Endothelial cell of umbilical vein (primary cell): ENCODE data around the gene UBE3B. TPM values are rescaled to one million over a fixed set of nuclear protein-coding genes. Genes with fewer than 3 reads are reported as not detected.

Source experiments
- BruUV-seq: library from RNA; stranded (reverse); fragments of 400-500 nt; replicated peaks from 2 replicates; lab custom pipeline; 2021; lab: Mats Ljungman, UMichigan
- CTCF ChIA-PET: fragments of 300-600, 350-600 bp; sonication (Branson Sonifier 250); formaldehyde crosslinking; loops from one replicate; lab custom pipeline; 2021; ENCODE audit warnings: antibody characterized with exemption, inconsistent platforms; lab: Charles Lee
- POLR2A ChIA-PET: fragments of 300-600, 350-600 bp; sonication (Branson Sonifier 250); formaldehyde crosslinking; loops from one replicate; lab custom pipeline; 2021; ENCODE audit warnings: antibody characterized with exemption, inconsistent platforms; lab: Charles Lee
- DNase-seq: peaks from one replicate; pipeline ENCODE4 v3.0.0-alpha.2; 2011; ENCODE audit warnings: low read depth, low spot score
- FAIRE-seq: peaks from 2 replicates; lab custom pipeline; 2011; peaks lifted over from hg19 to GRCh38; lab: Jason Lieb, UNC
- H2AFZ ChIP-seq: 2 replicates; pipeline ENCODE4 v1.6.0; 2012; ENCODE audit warnings: low read depth, low read length, control low read depth, inconsistent platforms
- H3K27ac ChIP-seq: 2 replicates; pipeline ENCODE4 v1.5.1; 2011; ENCODE audit warnings: low read depth, mild to moderate bottlenecking, control low read depth, low read length, moderate library complexity; ENCODE audit not compliant: insufficient read depth
- H3K27me3 ChIP-seq, 2 experiments: 2 replicates each; pipeline versions ENCODE4 v1.6.0 to v1.6.1; 2011; ENCODE audit warnings: low read length in 2 of 2, mixed read lengths in 1 of 2; ENCODE audit not compliant: control insufficient read depth in 2 of 2, insufficient read depth in 2 of 2
- H3K36me3 ChIP-seq, 2 experiments: 2 replicates in 1 of 2; 3 replicates in 1 of 2; pipeline ENCODE4 v1.5.1; 2011; ENCODE audit warnings: low read length in 2 of 2, mild to moderate bottlenecking in 1 of 2, moderate library complexity in 1 of 2; ENCODE audit not compliant: control insufficient read depth in 2 of 2, insufficient read depth in 2 of 2; ENCODE audit errors: extremely low read depth in 1 of 2
- H3K4me1 ChIP-seq: 3 replicates; pipeline ENCODE4 v1.5.1; 2011; ENCODE audit warnings: mild to moderate bottlenecking, low read length; ENCODE audit not compliant: control insufficient read depth, insufficient read depth; ENCODE audit errors: extremely low read depth
- H3K4me2 ChIP-seq: 2 replicates; pipeline ENCODE4 v1.6.1; 2011; ENCODE audit warnings: low read length, control low read depth, mixed read lengths; ENCODE audit not compliant: insufficient read depth
- H3K4me3 ChIP-seq, 3 experiments: fragments of 200-600 bp in 1 of 3; sonication (generic), shearing (Covaris generic) in 1 of 3; replicated peaks in 1 of 3; 2 replicates each; pipeline ENCODE4 v1.5.1; 2011 to 2016; ENCODE audit warnings: control low read depth in 3 of 3, low read length in 3 of 3, mild to moderate bottlenecking in 2 of 3, inconsistent platforms in 1 of 3, low read depth in 1 of 3, moderate library complexity in 1 of 3; ENCODE audit not compliant: insufficient read depth in 1 of 3
- H3K79me2 ChIP-seq: 2 replicates; pipeline ENCODE4 v1.6.0; 2012; ENCODE audit warnings: low read length, inconsistent platforms; ENCODE audit not compliant: control insufficient read depth, insufficient read depth
- H3K9ac ChIP-seq: replicated peaks from 2 replicates; pipeline ENCODE3; 2011; ENCODE audit warnings: low read length, control low read depth; ENCODE audit not compliant: insufficient read depth; ENCODE audit errors: extremely low read depth
- H3K9me1 ChIP-seq: replicated peaks from 3 replicates; pipeline ENCODE4 v1.6.0; 2011; ENCODE audit warnings: mild to moderate bottlenecking, low read length; ENCODE audit not compliant: control insufficient read depth, insufficient read depth; ENCODE audit errors: extremely low read depth
- H3K9me3 ChIP-seq: replicated peaks from 2 replicates; pipeline ENCODE4 v1.5.1; 2012; ENCODE audit warnings: low read length, inconsistent platforms; ENCODE audit not compliant: control insufficient read depth, insufficient read depth
- H4K20me1 ChIP-seq: replicated peaks from 2 replicates; pipeline ENCODE3; 2011; ENCODE audit warnings: mild to moderate bottlenecking, low read length; ENCODE audit not compliant: control insufficient read depth, insufficient read depth; ENCODE audit errors: extremely low read depth
- EZH2 ChIP-seq: IDR thresholded peaks from 2 replicates; pipeline ENCODE4 v1.6.1; 2012; ENCODE audit warnings: borderline replicate concordance, low read depth, mild to moderate bottlenecking, moderate library complexity, low read length, inconsistent platforms; ENCODE audit not compliant: severe bottlenecking
- FOS ChIP-seq: IDR thresholded peaks from 2 replicates; pipeline ENCODE4 v1.6.1; 2011; ENCODE audit warnings: mild to moderate bottlenecking, low read length, moderate library complexity, borderline replicate concordance; ENCODE audit not compliant: insufficient read depth
- GATA2 ChIP-seq: IDR thresholded peaks from 2 replicates; pipeline ENCODE4 v1.7.0; 2011; ENCODE audit warnings: low read depth, mild to moderate bottlenecking, moderate library complexity, mixed read lengths, low read length; ENCODE audit not compliant: insufficient read length, insufficient read depth
- JUN ChIP-seq: IDR thresholded peaks from 2 replicates; pipeline ENCODE4 v1.6.1; 2011; ENCODE audit warnings: borderline replicate concordance, low read depth; ENCODE audit not compliant: insufficient read length, insufficient read depth
- MYC ChIP-seq: IDR thresholded peaks from one replicate; pipeline ENCODE4 v1.6.1; 2011; ENCODE audit warnings: mild to moderate bottlenecking, low read depth, low read length
- POLR2A ChIP-seq: IDR thresholded peaks from 2 replicates; pipeline ENCODE4 v1.6.1; 2012; ENCODE audit warnings: low read depth, mild to moderate bottlenecking, control low read depth, low read length
- POLR2AphosphoS5 ChIP-seq: IDR thresholded peaks from 2 replicates; pipeline ENCODE4 v1.6.1; 2012; ENCODE audit warnings: low read depth, mild to moderate bottlenecking, control low read depth, low read length, moderate library complexity; ENCODE audit not compliant: insufficient read depth
- dilution Hi-C: fragments of 300-500 bp; cut with MboI; formaldehyde crosslinking; loops from one replicate; pipeline ENCODE4 v1.15.0; 2019; ENCODE audit warnings: low sequenced_read_pairs; ENCODE audit not compliant: extremely low pct_ligation_motif_present
- intact Hi-C: fragments of 100-400 bp; cut with micrococcal nuclease; formaldehyde crosslinking; loops from one replicate; pipeline ENCODE4 v1.10.0; 2022
- polyA plus RNA-seq, 4 experiments: library from polyadenylated mRNA; depleted of rRNA in 3 of 4; stranded (reverse) in 3 of 4; unstranded in 1 of 4; fragments of >200 nt; gene quantifications; 2 replicates each; pipeline versions ENCODE4 v1.2.1 to v1.2.3, GENCODE V29; 2011 to 2012; ENCODE audit warnings: missing spikeins in 1 of 4
- total RNA-seq: library from RNA; stranded (reverse); gene quantifications from 2 replicates; pipeline ENCODE4 v1.2.3, GENCODE V29; 2021
- TF ChIP-seq, protein P1 (sequence below), 2 donors: IDR thresholded peaks; 1 replicate in 1 of 2; 2 replicates in 1 of 2; pipeline ENCODE4 v1.5.1; 2011; ENCODE audit warnings: low read length in 2 of 2, mild to moderate bottlenecking in 2 of 2, moderate library complexity in 2 of 2, control low read depth in 1 of 2, inconsistent platforms in 1 of 2, low read depth in 1 of 2; ENCODE audit not compliant: insufficient read depth in 1 of 2; ENCODE audit errors: extremely low read depth in 1 of 2
- TF ChIP-seq, protein P2 (sequence below): IDR thresholded peaks from 2 replicates; pipeline ENCODE4 v1.6.1; 2011; ENCODE audit not compliant: insufficient read depth, insufficient read length

UBE3B gene
- total and polyA plus RNA-seq, 2 donors (not counting 3 experiments of a cell fraction or from before 2014, with no cell fraction given) = 24.9 to 40.8 TPM

DNA sequence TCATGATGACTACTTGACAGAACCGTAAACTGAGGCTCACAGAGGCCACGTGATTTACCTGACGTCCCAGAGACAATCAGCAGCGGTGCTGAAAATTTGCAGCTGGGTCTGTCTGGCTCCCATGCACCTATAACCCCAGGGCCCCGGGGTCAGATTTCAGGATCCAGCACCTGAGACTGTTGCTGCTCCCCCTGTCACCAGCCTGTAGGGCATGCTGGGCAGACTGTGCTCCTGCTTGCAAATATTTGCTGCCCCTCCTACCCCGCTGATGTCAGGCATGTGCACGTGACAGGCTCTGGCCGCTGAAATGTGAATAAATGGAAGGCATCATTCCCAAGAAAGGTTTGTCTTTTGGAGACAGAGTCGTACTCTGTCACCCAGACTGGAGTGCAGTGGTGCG, 89.9 kb downstream of the UBE3B start:
- H3K27ac ChIP-seq = no peak overlapping the region
- dilution Hi-C loops = no loop called here
- no peaks in the 10 kb centered on the region for H3K27me3 ChIP-seq
- no peak overlapping the region for H2AFZ ChIP-seq
- intact Hi-C loops = no loop called here
- ChIA-PET CTCF (interaction anchor here (0.6 to 1.2 kb wide), 2 partner anchors 48 to 73 kb away, joined by 3 to 4 read pairs; no protein-coding TSS in a partner anchor), POLR2A (no interaction called here)
- no peaks in the 10 kb centered on the region for H3K9me1 ChIP-seq
- FAIRE-seq (no peak), DNase-seq (no peak)
- no peak overlapping the region for H3K4me3 ChIP-seq
- no peaks in the 10 kb centered on the region for H3K9me3 ChIP-seq
- H3K4me2 ChIP-seq = no peak overlapping the region
- BruUV-seq = no TSS peak
- TF ChIP-seq, protein P1, sequence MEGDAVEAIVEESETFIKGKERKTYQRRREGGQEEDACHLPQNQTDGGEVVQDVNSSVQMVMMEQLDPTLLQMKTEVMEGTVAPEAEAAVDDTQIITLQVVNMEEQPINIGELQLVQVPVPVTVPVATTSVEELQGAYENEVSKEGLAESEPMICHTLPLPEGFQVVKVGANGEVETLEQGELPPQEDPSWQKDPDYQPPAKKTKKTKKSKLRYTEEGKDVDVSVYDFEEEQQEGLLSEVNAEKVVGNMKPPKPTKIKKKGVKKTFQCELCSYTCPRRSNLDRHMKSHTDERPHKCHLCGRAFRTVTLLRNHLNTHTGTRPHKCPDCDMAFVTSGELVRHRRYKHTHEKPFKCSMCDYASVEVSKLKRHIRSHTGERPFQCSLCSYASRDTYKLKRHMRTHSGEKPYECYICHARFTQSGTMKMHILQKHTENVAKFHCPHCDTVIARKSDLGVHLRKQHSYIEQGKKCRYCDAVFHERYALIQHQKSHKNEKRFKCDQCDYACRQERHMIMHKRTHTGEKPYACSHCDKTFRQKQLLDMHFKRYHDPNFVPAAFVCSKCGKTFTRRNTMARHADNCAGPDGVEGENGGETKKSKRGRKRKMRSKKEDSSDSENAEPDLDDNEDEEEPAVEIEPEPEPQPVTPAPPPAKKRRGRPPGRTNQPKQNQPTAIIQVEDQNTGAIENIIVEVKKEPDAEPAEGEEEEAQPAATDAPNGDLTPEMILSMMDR (IDR thresholded peaks at IDR 0.05; ENCODE audit: extremely low read depth in 1 of 2, insufficient read depth in 1 of 2, low read depth in 1 of 2, low read length in 2 of 2) = no peak
- TF ChIP-seq MYC = no peak
- no peak for TF ChIP-seq POLR2AphosphoS5
- TF ChIP-seq FOS = no peak
- no peak for TF ChIP-seq POLR2A
- TF ChIP-seq, protein P2, sequence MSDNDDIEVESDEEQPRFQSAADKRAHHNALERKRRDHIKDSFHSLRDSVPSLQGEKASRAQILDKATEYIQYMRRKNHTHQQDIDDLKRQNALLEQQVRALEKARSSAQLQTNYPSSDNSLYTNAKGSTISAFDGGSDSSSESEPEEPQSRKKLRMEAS = no peak
- no peak for TF ChIP-seq JUN
- TF ChIP-seq GATA2 = no peak
- no peak for TF ChIP-seq EZH2
- no peaks in the 10 kb centered on the region for H3K4me1 ChIP-seq
- H4K20me1 ChIP-seq = no peaks in the 10 kb centered on the region
- H3K79me2 ChIP-seq = no peaks in the 10 kb centered on the region
- no peak overlapping the region for H3K9ac ChIP-seq
- peaks cover 2 to 7% of the 10 kb centered on the region in 2 experiments for H3K36me3 ChIP-seq
